ENCODE results near the gene MCF2L.

The MCF2L gene

GRCh38 chr13:112996671-112997091 lies 27.7 kb downstream of the MCF2L start:
- no peak for DNase-seq (ENCODE audit: low read depth)
- no peak overlapping the region for H3K4me3 ChIP-seq (ENCODE audit: low read length)
- no peak for TF ChIP-seq CTCF (IDR thresholded peaks at IDR 0.05; ENCODE audit: insufficient read depth, low read depth, low read length, missing control alignments)

GRCh38 chr13:112997188-112998130 lies 28.4 kb downstream of the MCF2L start:
- no peak for DNase-seq (ENCODE audit: low read depth)
- TF ChIP-seq CTCF (IDR thresholded peaks at IDR 0.05; ENCODE audit: insufficient read depth, low read depth, low read length, missing control alignments) = no peak
- no peak overlapping the region for H3K4me3 ChIP-seq (ENCODE audit: low read length)

- DNase-seq (ENCODE audit: low read depth) = no peak
- no peak for TF ChIP-seq CTCF (IDR thresholded peaks at IDR 0.05; ENCODE audit: insufficient read depth, low read depth, low read length, missing control alignments)
- H3K4me3 ChIP-seq (ENCODE audit: low read length) = no peak overlapping the region
These were observed 29.7 kb downstream of the MCF2L start for GRCh38 chr13:112998521-112999280.

- no peak for TF ChIP-seq CTCF (IDR thresholded peaks at IDR 0.05; ENCODE audit: insufficient read depth, low read depth, low read length, missing control alignments)
- no peak overlapping the region for H3K4me3 ChIP-seq (ENCODE audit: low read length)
- no peak for DNase-seq (ENCODE audit: low read depth)
These were observed 30.6 kb downstream of the MCF2L start for GRCh38 chr13:112999414-113000177.

- DNase-seq (ENCODE audit: low read depth) = no peak
- no peak for TF ChIP-seq CTCF (IDR thresholded peaks at IDR 0.05; ENCODE audit: insufficient read depth, low read depth, low read length, missing control alignments)
- H3K4me3 ChIP-seq (ENCODE audit: low read length) = no peak overlapping the region
These were observed 31.6 kb downstream of the MCF2L start for GRCh38 chr13:113000575-113000974.

- DNase-seq (ENCODE audit: low read depth) = no peak
- TF ChIP-seq CTCF (IDR thresholded peaks at IDR 0.05; ENCODE audit: insufficient read depth, low read depth, low read length, missing control alignments) = no peak
- H3K4me3 ChIP-seq (ENCODE audit: low read length) = no peak overlapping the region
These were observed 32.5 kb downstream of the MCF2L start for GRCh38 chr13:113001241-113002140.

Data from epithelial cell of esophagus (primary cell).